Measurements from ENCODE around the gene LAMC3.
"Not testable (repeated sequence)": the region's sequence is repeated elsewhere in the genome, so short reads cannot be mapped to it uniquely, and the experiment has no call there.

Gene LAMC3

GRCh38 chr9:130996676-130997394 lies 12.1 kb upstream of the LAMC3 start:
- TF ChIP-seq, protein P1, sequence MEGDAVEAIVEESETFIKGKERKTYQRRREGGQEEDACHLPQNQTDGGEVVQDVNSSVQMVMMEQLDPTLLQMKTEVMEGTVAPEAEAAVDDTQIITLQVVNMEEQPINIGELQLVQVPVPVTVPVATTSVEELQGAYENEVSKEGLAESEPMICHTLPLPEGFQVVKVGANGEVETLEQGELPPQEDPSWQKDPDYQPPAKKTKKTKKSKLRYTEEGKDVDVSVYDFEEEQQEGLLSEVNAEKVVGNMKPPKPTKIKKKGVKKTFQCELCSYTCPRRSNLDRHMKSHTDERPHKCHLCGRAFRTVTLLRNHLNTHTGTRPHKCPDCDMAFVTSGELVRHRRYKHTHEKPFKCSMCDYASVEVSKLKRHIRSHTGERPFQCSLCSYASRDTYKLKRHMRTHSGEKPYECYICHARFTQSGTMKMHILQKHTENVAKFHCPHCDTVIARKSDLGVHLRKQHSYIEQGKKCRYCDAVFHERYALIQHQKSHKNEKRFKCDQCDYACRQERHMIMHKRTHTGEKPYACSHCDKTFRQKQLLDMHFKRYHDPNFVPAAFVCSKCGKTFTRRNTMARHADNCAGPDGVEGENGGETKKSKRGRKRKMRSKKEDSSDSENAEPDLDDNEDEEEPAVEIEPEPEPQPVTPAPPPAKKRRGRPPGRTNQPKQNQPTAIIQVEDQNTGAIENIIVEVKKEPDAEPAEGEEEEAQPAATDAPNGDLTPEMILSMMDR (IDR thresholded peaks at IDR 0.05; ENCODE audit: insufficient read depth, low read length, missing control alignments), result no peak
- no peak for DNase-seq (ENCODE audit: low read depth, low spot score)
- ChIA-PET CTCF (interaction anchor here (0.8 to 11.0 kb wide), 13 partner anchors 10 to 292 kb away, joined by 3 to 235 read pairs (median 10); no protein-coding TSS in a partner anchor), POLR2A (interaction anchor here (0.5 kb wide), 1 partner anchor 32 kb away, joined by 3 read pairs; no protein-coding TSS in a partner anchor)
- no peak overlapping the region for H3K4me3 ChIP-seq (ENCODE audit: low read depth, low read length)

DNA sequence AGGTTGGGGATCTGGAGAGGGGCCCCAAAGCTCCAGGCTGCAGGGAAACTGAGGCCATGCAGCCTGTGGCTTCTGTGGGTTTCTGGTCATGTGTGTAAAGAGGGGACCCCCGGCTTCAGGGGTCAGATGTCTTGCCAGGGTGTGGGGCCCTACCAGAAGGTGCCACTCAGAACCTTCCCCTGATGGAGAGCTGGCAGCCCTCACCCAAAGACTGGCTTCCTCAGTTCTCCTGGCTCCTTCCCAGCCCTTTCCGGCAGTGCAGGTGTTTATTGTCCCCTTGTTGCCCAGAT lies 11.6 kb upstream of the LAMC3 start:
- ChIA-PET POLR2A (no interaction called here), CTCF (interaction anchor here (1.4 to 11.0 kb wide), 18 partner anchors 10 to 292 kb away, joined by 3 to 235 read pairs (median 10); no protein-coding TSS in a partner anchor)
- TF ChIP-seq, protein P1 (IDR thresholded peaks at IDR 0.05; ENCODE audit: insufficient read depth, low read length, missing control alignments), result no peak
- no peak overlapping the region for H3K4me3 ChIP-seq (ENCODE audit: low read depth, low read length)
- no peak for DNase-seq (ENCODE audit: low read depth, low spot score)

DNA sequence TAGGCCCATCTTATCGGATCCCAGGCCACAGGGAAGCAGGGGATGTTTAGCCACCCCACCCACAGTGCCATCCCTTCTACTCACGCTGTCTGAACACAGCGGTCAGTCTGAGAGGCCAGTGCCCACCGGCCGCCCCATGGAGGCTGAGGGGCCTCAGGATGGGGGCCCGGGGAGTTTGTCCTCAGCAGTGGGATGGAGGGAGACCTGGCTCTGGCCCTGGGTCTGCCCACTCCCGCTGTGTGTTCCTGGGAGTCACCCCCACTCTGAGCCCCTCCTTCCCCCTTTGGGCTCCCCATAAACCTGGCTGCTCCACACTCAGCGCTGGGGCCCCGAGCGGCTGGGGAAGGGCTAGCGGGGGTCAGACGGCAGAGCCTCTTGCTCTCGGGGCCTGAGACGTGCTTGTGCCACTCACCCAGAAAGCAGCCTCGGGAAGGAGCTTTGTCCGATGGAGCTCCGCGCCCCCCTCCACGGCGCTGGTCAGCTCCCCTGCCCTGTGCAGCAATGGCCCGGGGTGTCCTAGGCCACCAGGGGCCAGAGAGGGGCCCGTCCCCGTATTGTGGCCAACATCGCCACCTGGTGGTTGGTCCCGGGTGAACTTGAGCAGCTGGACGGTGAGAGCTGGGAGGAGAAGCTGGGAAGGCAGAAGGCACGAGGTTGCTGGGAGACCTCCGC lies 10.9 kb upstream of the LAMC3 start:
- ChIA-PET CTCF (interaction anchor here (0.5 to 11.0 kb wide), 57 partner anchors 8 to 340 kb away, joined by 3 to 235 read pairs (median 5); partner anchors contain the start of gene NUP214), POLR2A (no interaction called here)
- H3K4me3 ChIP-seq (ENCODE audit: low read depth, low read length), result no peak overlapping the region
- TF ChIP-seq, protein P1 (IDR thresholded peaks at IDR 0.05; ENCODE audit: insufficient read depth, low read length, missing control alignments), result peak; percentile 83
- no peak for DNase-seq (ENCODE audit: low read depth, low spot score)

- TF ChIP-seq, protein P1 (IDR thresholded peaks at IDR 0.05; ENCODE audit: insufficient read depth, low read length, missing control alignments), result no peak
- no peak for DNase-seq (ENCODE audit: low read depth, low spot score)
- ChIA-PET POLR2A (no interaction called here), CTCF (interaction anchor here (0.5 to 11.0 kb wide), 56 partner anchors 8 to 341 kb away, joined by 3 to 235 read pairs (median 5); partner anchors contain the start of gene NUP214)
- no peak overlapping the region for H3K4me3 ChIP-seq (ENCODE audit: low read depth, low read length)
These were observed 10.3 kb upstream of the LAMC3 start for GRCh38 chr9:130998597-130999244.

DNA sequence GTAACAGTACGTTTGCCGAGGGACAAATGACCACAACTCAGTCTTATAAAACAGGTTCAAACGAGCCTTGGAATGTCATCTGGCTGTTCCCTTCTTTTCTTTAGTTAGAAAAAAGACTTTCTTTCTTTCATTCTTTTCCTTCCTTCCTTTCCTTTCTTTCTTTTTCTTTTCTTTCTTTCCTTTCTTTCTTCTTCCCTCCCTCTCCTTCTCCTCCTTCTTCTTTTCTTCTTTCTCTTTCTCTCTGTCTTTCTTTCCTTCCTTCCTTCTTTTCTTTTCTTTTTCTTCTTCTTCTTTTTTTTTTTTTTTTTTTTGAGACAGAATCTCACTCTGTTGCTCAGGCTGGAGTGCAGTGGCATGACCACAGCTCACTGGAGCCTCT lies 9.7 kb upstream of the LAMC3 start:
- TF ChIP-seq, protein P1 (IDR thresholded peaks at IDR 0.05; ENCODE audit: insufficient read depth, low read length, missing control alignments), result no peak
- H3K4me3 ChIP-seq (ENCODE audit: low read depth, low read length), result no peak overlapping the region
- ChIA-PET POLR2A (no interaction called here), CTCF (interaction anchor here (0.9 to 11.0 kb wide), 19 partner anchors 8 to 294 kb away, joined by 3 to 235 read pairs (median 10); no protein-coding TSS in a partner anchor)
- DNase-seq (ENCODE audit: low read depth, low spot score), result no peak

- CTCF ChIA-PET, result interaction anchor here (0.7 to 11.0 kb wide), 8 partner anchors 10 to 296 kb away, joined by 3 to 235 read pairs (median 4); no protein-coding TSS in a partner anchor
- H3K4me3 ChIP-seq (ENCODE audit: low read depth, low read length); DNase-seq (ENCODE audit: low read depth, low spot score); POLR2A ChIA-PET: not testable (repeated sequence)
These were observed 8.4 kb upstream of the LAMC3 start for GRCh38 chr9:131000526-131000925.
